B cell (primary cell): ENCODE results near the gene PCDH9. TPM values are rescaled to one million over a fixed set of nuclear protein-coding genes. Genes with fewer than 3 reads are reported as not detected.
A peak's percentile ranks its signal among the peaks of the same experiment; 100 is the strongest.

Experiments used
- ATAC-seq: fragments of 200-7000 bp; cut with Tn5 transposase; one replicate; pipeline ENCODE4 v1.10.0; 2021; ENCODE audit warnings: low read depth, mild to moderate bottlenecking, moderate number of reproducible peaks, moderate library complexity
- CTCF ChIA-PET: fragments of 350-600 bp; sonication (Branson Sonifier 250); formaldehyde crosslinking; loops from one replicate; lab custom pipeline; 2021; ENCODE audit warnings: antibody characterized with exemption, inconsistent platforms; lab: Charles Lee
- POLR2A ChIA-PET: fragments of 350-600 bp; sonication (Branson Sonifier 250); formaldehyde crosslinking; loops from one replicate; lab custom pipeline; 2021; ENCODE audit warnings: antibody characterized with exemption; lab: Charles Lee
- DNase-seq: peaks from one replicate; pipeline ENCODE4 v3.0.0; 2013
- H2AFZ ChIP-seq: 2 replicates; pipeline ENCODE4 v1.6.1; 2012; ENCODE audit warnings: mild to moderate bottlenecking, low read depth, low read length; ENCODE audit not compliant: insufficient read depth, poor library complexity, severe bottlenecking
- H3K27ac ChIP-seq, 2 donors: 1 replicate in 1 of 2; 2 replicates in 1 of 2; pipeline ENCODE4 v1.5.1; 2012 to 2013; ENCODE audit warnings: low read length in 2 of 2, mild to moderate bottlenecking in 2 of 2, moderate library complexity in 1 of 2
- H3K27me3 ChIP-seq, 4 experiments: fragments of 200-600 bp in 1 of 4; sonication (generic) in 1 of 4; replicated peaks in 1 of 4; 1 replicate in 2 of 4; 2 replicates in 2 of 4; pipeline versions ENCODE4 v1.6.1 to v1.7.0; 2013 to 2016; ENCODE audit warnings: low read length in 3 of 4, mild to moderate bottlenecking in 2 of 4, mixed read lengths in 1 of 4, moderate library complexity in 1 of 4; ENCODE audit not compliant: insufficient read depth in 4 of 4, control insufficient read depth in 3 of 4; ENCODE audit errors: control extremely low read depth in 1 of 4
- H3K36me3 ChIP-seq, 2 experiments: replicated peaks in 1 of 2; 1 replicate in 1 of 2; 2 replicates in 1 of 2; pipeline versions ENCODE4 v1.6.1 to v1.7.1; 2013; ENCODE audit warnings: low read length in 1 of 2; ENCODE audit not compliant: insufficient read depth in 2 of 2, control insufficient read depth in 1 of 2; ENCODE audit errors: control extremely low read depth in 1 of 2, extremely low read depth in 1 of 2
- H3K4me1 ChIP-seq, 2 donors: fragments of 200-600 bp in 1 of 2; sonication (generic) in 1 of 2; 1 replicate in 1 of 2; 2 replicates in 1 of 2; pipeline versions ENCODE4 v1.5.1 to v1.6.1; 2013 to 2017; ENCODE audit warnings: low read length in 2 of 2; ENCODE audit not compliant: control insufficient read depth in 2 of 2, insufficient read depth in 2 of 2
- H3K4me2 ChIP-seq: replicated peaks from 2 replicates; pipeline ENCODE3; 2012; ENCODE audit warnings: mild to moderate bottlenecking, low read depth, low read length; ENCODE audit not compliant: poor library complexity, severe bottlenecking
- H3K4me3 ChIP-seq, 5 experiments: fragments of 200-600 bp in 1 of 5; sonication (generic) in 1 of 5; 1 replicate in 3 of 5; 2 replicates in 2 of 5; pipeline versions ENCODE4 v1.5.1 to v1.7.0; 2011 to 2016; ENCODE audit warnings: low read length in 4 of 5, mild to moderate bottlenecking in 4 of 5, low read depth in 2 of 5, control low read depth in 1 of 5, moderate library complexity in 1 of 5; ENCODE audit not compliant: insufficient read depth in 1 of 5; ENCODE audit errors: control extremely low read depth in 1 of 5, extremely low read depth in 1 of 5
- H3K79me2 ChIP-seq: fragments of 200-600 bp; sonication (generic); one replicate; pipeline ENCODE4 v1.6.0; 2016; ENCODE audit warnings: low read length; ENCODE audit not compliant: control insufficient read depth, insufficient read depth
- H3K9ac ChIP-seq: fragments of 200-600 bp; sonication (generic); 2 replicates; pipeline ENCODE4 v1.6.1; 2017; ENCODE audit warnings: mild to moderate bottlenecking, low read length, moderate library complexity
- H3K9me3 ChIP-seq, 3 donors: one replicate each; pipeline versions ENCODE4 v1.6.1 to v1.7.1; 2013; ENCODE audit warnings: low read length in 2 of 3; ENCODE audit not compliant: control insufficient read depth in 2 of 3, insufficient read depth in 1 of 3; ENCODE audit errors: control extremely low read depth in 1 of 3
- H4K20me1 ChIP-seq: 2 replicates; pipeline ENCODE4 v1.6.0; 2012; ENCODE audit warnings: mild to moderate bottlenecking, low read length; ENCODE audit not compliant: insufficient read depth, control insufficient read depth, poor library complexity, severe bottlenecking
- H3K27ac Mint-ChIP-seq: one replicate; pipeline ENCODE4 v1.8.0; 2021; ENCODE audit warnings: mixed read lengths
- H3K27me3 Mint-ChIP-seq: one replicate; pipeline ENCODE4 v1.8.0; 2021; ENCODE audit warnings: mixed read lengths
- H3K4me1 Mint-ChIP-seq: one replicate; pipeline ENCODE4 v1.8.0; 2021; ENCODE audit warnings: mixed read lengths
- H3K4me3 Mint-ChIP-seq: one replicate; pipeline ENCODE4 v1.8.0; 2021; ENCODE audit warnings: mixed read lengths
- H3K9me3 Mint-ChIP-seq: one replicate; pipeline ENCODE4 v1.8.0; 2022; ENCODE audit warnings: mixed read lengths; ENCODE audit not compliant: insufficient read depth
- CTCF ChIP-seq: fragments of 200-600 bp; IDR thresholded peaks from one replicate; pipeline ENCODE4 v1.8.0; 2022; ENCODE audit warnings: antibody characterized with exemption, mild to moderate bottlenecking
- EZH2 ChIP-seq: IDR thresholded peaks from 2 replicates; pipeline ENCODE4 v1.6.1; 2012; ENCODE audit warnings: borderline replicate concordance, low read depth, mild to moderate bottlenecking, moderate library complexity, low read length; ENCODE audit not compliant: insufficient read depth, poor library complexity, severe bottlenecking
- WGBS: methylation state at CpG from one replicate; pipeline ENCODE4 v1.1.5; 2013; ENCODE audit warnings: missing lambda C conversion rate; ENCODE audit not compliant: insufficient coverage; 5-methylcytosine and 5-hydroxymethylcytosine counted together
- intact Hi-C: fragments of 100-400 bp; cut with micrococcal nuclease; formaldehyde crosslinking; loops from one replicate; pipeline ENCODE4 v1.10.0; 2022
- polyA plus RNA-seq: library from polyadenylated mRNA; depleted of rRNA; stranded (reverse); fragments of >200 nt; gene quantifications from 2 replicates; pipeline ENCODE4 v1.2.3, GENCODE V29; 2012
- total RNA-seq, 2 donors: library from RNA; stranded (reverse); fragments of 120-200 nt in 1 of 2; gene quantifications; 1 replicate in 1 of 2; 2 replicates in 1 of 2; pipeline versions ENCODE4 v1.2.3 to v1.2.4, GENCODE V29; 2013 to 2022

PCDH9 gene
- total and polyA plus RNA-seq, 2 donors (not counting 1 experiment from before 2014, with no cell fraction given): 13.1 to 21.8 TPM

DNA sequence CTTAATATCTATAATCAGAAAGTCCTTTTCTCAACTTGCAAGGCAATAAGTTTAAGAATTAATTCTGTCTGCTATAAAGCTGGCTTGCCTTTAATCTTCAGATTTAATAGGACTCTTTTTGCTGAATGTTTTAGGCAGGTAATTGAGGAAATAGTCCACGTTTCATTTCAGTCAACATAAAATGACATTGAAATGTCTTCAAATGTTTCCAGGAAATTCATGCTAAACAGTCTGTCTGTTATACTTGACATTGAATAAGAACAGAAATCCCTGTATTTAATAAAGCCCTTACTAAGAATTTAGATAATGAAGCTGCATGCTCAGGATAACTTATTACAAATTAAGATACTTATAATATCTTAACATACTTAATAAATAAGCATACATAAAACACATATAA lies 84.2 kb downstream of the PCDH9 start:
- H3K27ac Mint-ChIP-seq: no peak overlapping the region
- no CpG with 5 or more reads among the region's 1 CpG for WGBS
- H3K4me3 Mint-ChIP-seq: no peak overlapping the region
- Histone ChIP-seq H3K4me2 (no peak overlapping the region), H3K4me3 (no peak overlapping the region), H3K36me3 (no peaks in the 10 kb centered on the region), H3K79me2 (no peaks in the 10 kb centered on the region), H3K4me1 (peaks cover 11 to 27% of the 10 kb centered on the region in 2 donors), H2AFZ (no peak overlapping the region), H3K9ac (no peak overlapping the region), H3K27ac (no peak overlapping the region), H3K9me3 (no peaks in the 10 kb centered on the region), H3K27me3 (no peaks in the 10 kb centered on the region), H4K20me1 (no peaks in the 10 kb centered on the region)
- no peaks in the 10 kb centered on the region for H3K9me3 Mint-ChIP-seq
- ChIA-PET POLR2A (no interaction called here), CTCF (no interaction called here)
- no peak for TF ChIP-seq CTCF
- intact Hi-C loops: no loop called here
- ATAC-seq (no peak), DNase-seq (no peak)
- H3K27me3 Mint-ChIP-seq: no peaks in the 10 kb centered on the region
- peaks cover 27% of the 10 kb centered on the region for H3K4me1 Mint-ChIP-seq

- no peak overlapping the region for H3K4me3 ChIP-seq
- DNase-seq (no peak), ATAC-seq (no peak)
- peaks cover 30% of the 10 kb centered on the region for H3K4me1 Mint-ChIP-seq
- H3K4me2 ChIP-seq: peak overlapping the region; percentile 18
- CTCF ChIA-PET: no interaction called here
- H2AFZ ChIP-seq: no peak overlapping the region
- H3K27me3 ChIP-seq: no peaks in the 10 kb centered on the region
- TF ChIP-seq CTCF (no peak), EZH2 (no peak)
- WGBS: no CpG with 5 or more reads among the region's 4 CpGs
- H3K4me3 Mint-ChIP-seq: no peak overlapping the region
- POLR2A ChIA-PET: no interaction called here
- H3K9me3 Mint-ChIP-seq: no peaks in the 10 kb centered on the region
- H3K79me2 ChIP-seq: no peaks in the 10 kb centered on the region
- no peaks in the 10 kb centered on the region for H3K27me3 Mint-ChIP-seq
- no peaks in the 10 kb centered on the region for H4K20me1 ChIP-seq
- H3K36me3 ChIP-seq: no peaks in the 10 kb centered on the region
- no peak overlapping the region for H3K27ac Mint-ChIP-seq
- intact Hi-C loops: no loop called here
- no peak overlapping the region for H3K27ac ChIP-seq
- no peak overlapping the region for H3K9ac ChIP-seq
- peaks cover 11 to 27% of the 10 kb centered on the region in 2 donors for H3K4me1 ChIP-seq
- no peaks in the 10 kb centered on the region for H3K9me3 ChIP-seq
These were observed 86.5 kb downstream of the PCDH9 start for GRCh38 chr13:67143544-67144115.
